ENCODE data around the gene IGFN1.

IGFN1 gene

GRCh38 chr1:201217146-201217545, 26.5 kb downstream of the IGFN1 start:
- Histone ChIP-seq H2BK120ac (ENCODE audit: low read depth, low read length) (no peak overlapping the region), H3K79me1 (ENCODE audit: low read length) (no peaks in the 10 kb centered on the region), H2BK5ac (ENCODE audit: low read length) (no peak overlapping the region), H2AK5ac (ENCODE audit: low read length) (no peak overlapping the region), H3K18ac (ENCODE audit: low read length) (no peak overlapping the region), H2BK15ac (replicated peaks; ENCODE audit: low read depth) (no peak overlapping the region), H3K36me3 (ENCODE audit: control insufficient read depth, insufficient read depth, low read length) (no peaks in the 10 kb centered on the region), H3K4me3 (ENCODE audit: low read length) (no peak overlapping the region), H3K4me1 (ENCODE audit: control insufficient read depth, low read depth, low read length) (no peaks in the 10 kb centered on the region), H3K27ac (ENCODE audit: low read depth, low read length) (no peak overlapping the region), H3K9ac (ENCODE audit: low read length) (no peak overlapping the region), H3K27me3 (ENCODE audit: insufficient read depth, low read length, poor library complexity) (no peaks in the 10 kb centered on the region), H3K4ac (ENCODE audit: low read depth, low read length) (no peak overlapping the region), H3K4me2 (ENCODE audit: low read length) (no peak overlapping the region), H3K56ac (ENCODE audit: low read length) (peak overlapping the region; percentile 42), H4K5ac (ENCODE audit: low read length) (no peak overlapping the region), H3K79me2 (ENCODE audit: control insufficient read depth, insufficient read depth, low read length) (no peaks in the 10 kb centered on the region), H3K23ac (ENCODE audit: low read length) (no peak overlapping the region), H4K8ac (ENCODE audit: low read depth, low read length) (no peak overlapping the region)
- WGBS (ENCODE audit: extremely low coverage, insufficient coverage, low lambda C conversion rate), result no CpG with 5 or more reads among the region's 14 CpGs
- no peak for DNase-seq

- no peak overlapping the region for H3K18ac ChIP-seq (ENCODE audit: low read length)
- H3K4ac ChIP-seq (ENCODE audit: low read depth, low read length), result no peak overlapping the region
- H4K8ac ChIP-seq (ENCODE audit: low read depth, low read length), result no peak overlapping the region
- no peak overlapping the region for H4K5ac ChIP-seq (ENCODE audit: low read length)
- H3K79me1 ChIP-seq (ENCODE audit: low read length), result no peaks in the 10 kb centered on the region
- H3K79me2 ChIP-seq (ENCODE audit: control insufficient read depth, insufficient read depth, low read length), result no peaks in the 10 kb centered on the region
- no peak overlapping the region for H3K4me2 ChIP-seq (ENCODE audit: low read length)
- no peak for DNase-seq
- no peak overlapping the region for H3K56ac ChIP-seq (ENCODE audit: low read length)
- no peak overlapping the region for H3K9ac ChIP-seq (ENCODE audit: low read length)
- H3K4me3 ChIP-seq (ENCODE audit: low read length), result no peak overlapping the region
- no peak overlapping the region for H2BK120ac ChIP-seq (ENCODE audit: low read depth, low read length)
- no peaks in the 10 kb centered on the region for H3K27me3 ChIP-seq (ENCODE audit: insufficient read depth, low read length, poor library complexity)
- no peak overlapping the region for H2AK5ac ChIP-seq (ENCODE audit: low read length)
- no peak overlapping the region for H2BK5ac ChIP-seq (ENCODE audit: low read length)
- no CpG with 5 or more reads among the region's 3 CpGs for WGBS (ENCODE audit: extremely low coverage, insufficient coverage, low lambda C conversion rate)
- H3K36me3 ChIP-seq (ENCODE audit: control insufficient read depth, insufficient read depth, low read length), result no peaks in the 10 kb centered on the region
- no peak overlapping the region for H3K27ac ChIP-seq (ENCODE audit: low read depth, low read length)
- H2BK15ac ChIP-seq (replicated peaks; ENCODE audit: low read depth), result no peak overlapping the region
- no peak overlapping the region for H3K23ac ChIP-seq (ENCODE audit: low read length)
- no peaks in the 10 kb centered on the region for H3K4me1 ChIP-seq (ENCODE audit: control insufficient read depth, low read depth, low read length)
Measured at GRCh38 chr1:201217851-201218250, 27.2 kb downstream of the IGFN1 start.

GRCh38 chr1:201218409-201218808, 27.8 kb downstream of the IGFN1 start:
- no peak overlapping the region for H3K4me2 ChIP-seq (ENCODE audit: low read length)

GRCh38 chr1:201219481-201220387, 29.1 kb downstream of the IGFN1 start:
- Histone ChIP-seq H2AK5ac (ENCODE audit: low read length) (no peak overlapping the region), H3K18ac (ENCODE audit: low read length) (no peak overlapping the region), H3K36me3 (ENCODE audit: control insufficient read depth, insufficient read depth, low read length) (no peaks in the 10 kb centered on the region), H3K79me2 (ENCODE audit: control insufficient read depth, insufficient read depth, low read length) (no peaks in the 10 kb centered on the region), H3K4me1 (ENCODE audit: control insufficient read depth, low read depth, low read length) (no peaks in the 10 kb centered on the region), H2BK5ac (ENCODE audit: low read length) (no peak overlapping the region), H4K5ac (ENCODE audit: low read length) (no peak overlapping the region), H3K4me3 (ENCODE audit: low read length) (no peak overlapping the region), H3K27me3 (ENCODE audit: insufficient read depth, low read length, poor library complexity) (no peaks in the 10 kb centered on the region), H3K79me1 (ENCODE audit: low read length) (no peaks in the 10 kb centered on the region), H3K4me2 (ENCODE audit: low read length) (no peak overlapping the region), H4K8ac (ENCODE audit: low read depth, low read length) (no peak overlapping the region), H2BK120ac (ENCODE audit: low read depth, low read length) (no peak overlapping the region), H3K56ac (ENCODE audit: low read length) (no peak overlapping the region), H2BK15ac (replicated peaks; ENCODE audit: low read depth) (no peak overlapping the region), H3K23ac (ENCODE audit: low read length) (no peak overlapping the region), H3K27ac (ENCODE audit: low read depth, low read length) (no peak overlapping the region), H3K9ac (ENCODE audit: low read length) (no peak overlapping the region), H3K4ac (ENCODE audit: low read depth, low read length) (no peak overlapping the region)
- no CpG with 5 or more reads among the region's 7 CpGs for WGBS (ENCODE audit: extremely low coverage, insufficient coverage, low lambda C conversion rate)
- DNase-seq, result no peak

More at GRCh38 chr1:201218409-201218808, 27.8 kb downstream of the IGFN1 start:
- Histone ChIP-seq H3K36me3 (ENCODE audit: control insufficient read depth, insufficient read depth, low read length) (no peaks in the 10 kb centered on the region), H3K9ac (ENCODE audit: low read length) (no peak overlapping the region), H3K79me2 (ENCODE audit: control insufficient read depth, insufficient read depth, low read length) (no peaks in the 10 kb centered on the region), H2BK5ac (ENCODE audit: low read length) (no peak overlapping the region), H4K8ac (ENCODE audit: low read depth, low read length) (no peak overlapping the region), H3K4ac (ENCODE audit: low read depth, low read length) (no peak overlapping the region), H2AK5ac (ENCODE audit: low read length) (no peak overlapping the region), H3K79me1 (ENCODE audit: low read length) (no peaks in the 10 kb centered on the region), H3K4me3 (ENCODE audit: low read length) (no peak overlapping the region), H2BK120ac (ENCODE audit: low read depth, low read length) (no peak overlapping the region), H4K5ac (ENCODE audit: low read length) (no peak overlapping the region), H3K56ac (ENCODE audit: low read length) (no peak overlapping the region), H3K4me1 (ENCODE audit: control insufficient read depth, low read depth, low read length) (no peaks in the 10 kb centered on the region), H2BK15ac (replicated peaks; ENCODE audit: low read depth) (no peak overlapping the region), H3K27me3 (ENCODE audit: insufficient read depth, low read length, poor library complexity) (no peaks in the 10 kb centered on the region), H3K23ac (ENCODE audit: low read length) (no peak overlapping the region), H3K27ac (ENCODE audit: low read depth, low read length) (no peak overlapping the region), H3K18ac (ENCODE audit: low read length) (no peak overlapping the region)
- DNase-seq, result no peak
- WGBS (ENCODE audit: extremely low coverage, insufficient coverage, low lambda C conversion rate), result no CpG with 5 or more reads among the region's 10 CpGs

GRCh38 chr1:201220388-201220715, 29.7 kb downstream of the IGFN1 start:
- no peak overlapping the region for H3K27ac ChIP-seq (ENCODE audit: low read depth, low read length)
- H2AK5ac ChIP-seq (ENCODE audit: low read length), result no peak overlapping the region
- no peak overlapping the region for H2BK5ac ChIP-seq (ENCODE audit: low read length)
- no peak overlapping the region for H4K8ac ChIP-seq (ENCODE audit: low read depth, low read length)
- H3K4me3 ChIP-seq (ENCODE audit: low read length), result no peak overlapping the region
- no peaks in the 10 kb centered on the region for H3K79me1 ChIP-seq (ENCODE audit: low read length)
- no peak overlapping the region for H2BK120ac ChIP-seq (ENCODE audit: low read depth, low read length)
- no peak overlapping the region for H3K23ac ChIP-seq (ENCODE audit: low read length)
- no peak overlapping the region for H3K4ac ChIP-seq (ENCODE audit: low read depth, low read length)
- H3K4me2 ChIP-seq (ENCODE audit: low read length), result no peak overlapping the region
- no peak overlapping the region for H3K56ac ChIP-seq (ENCODE audit: low read length)
- H3K4me1 ChIP-seq (ENCODE audit: control insufficient read depth, low read depth, low read length), result no peaks in the 10 kb centered on the region
- H3K79me2 ChIP-seq (ENCODE audit: control insufficient read depth, insufficient read depth, low read length), result no peaks in the 10 kb centered on the region
- H3K27me3 ChIP-seq (ENCODE audit: insufficient read depth, low read length, poor library complexity), result no peaks in the 10 kb centered on the region
- H3K9ac ChIP-seq (ENCODE audit: low read length), result no peak overlapping the region
- peak; percentile 64 for DNase-seq
- H2BK15ac ChIP-seq (replicated peaks; ENCODE audit: low read depth), result no peak overlapping the region
- no peaks in the 10 kb centered on the region for H3K36me3 ChIP-seq (ENCODE audit: control insufficient read depth, insufficient read depth, low read length)
- no peak overlapping the region for H3K18ac ChIP-seq (ENCODE audit: low read length)
- no CpG with 5 or more reads among the region's 1 CpG for WGBS (ENCODE audit: extremely low coverage, insufficient coverage, low lambda C conversion rate)
- no peak overlapping the region for H4K5ac ChIP-seq (ENCODE audit: low read length)

Measured in mesendoderm (in vitro differentiated cells).